SU-DHL-6 (cell line): ENCODE measurements around the gene PTCSC3.

ENCODE experiments used
- H2AFZ ChIP-seq: fragments of 200-600 bp; sonication (generic); 2 replicates; pipeline ENCODE4 v1.6.1; 2014; ENCODE audit warnings: low read depth, mild to moderate bottlenecking, moderate library complexity, mixed read lengths, antibody characterized with exemption, low read length; ENCODE audit not compliant: severe bottlenecking
- H3F3A ChIP-seq: fragments of 200-600 bp; shearing (Covaris generic); 2 replicates; pipeline ENCODE4 v1.6.0; 2016; ENCODE audit warnings: antibody characterized with exemption, mild to moderate bottlenecking; ENCODE audit not compliant: insufficient read depth
- H3K27ac ChIP-seq: fragments of 200-600 bp; sonication (generic); 2 replicates; pipeline ENCODE4 v1.5.1; 2016; ENCODE audit warnings: low read depth, mild to moderate bottlenecking, low read length, moderate library complexity, mixed read lengths
- H3K27me3 ChIP-seq: fragments of 200-600 bp; sonication (generic), shearing (Covaris generic); 2 replicates; pipeline ENCODE4 v1.6.0; 2014; ENCODE audit warnings: mild to moderate bottlenecking, low read length
- H3K36me3 ChIP-seq: fragments of 200-600 bp; sonication (generic); 2 replicates; pipeline ENCODE4 v1.6.1; 2014; ENCODE audit warnings: mild to moderate bottlenecking, low read length, mixed read lengths
- H3K4me2 ChIP-seq: fragments of 300-600, 200-600 bp; shearing (Covaris generic), sonication (generic); 2 replicates; pipeline ENCODE4 v1.6.0; 2014; ENCODE audit warnings: low read length, low read depth, mild to moderate bottlenecking; ENCODE audit not compliant: poor library complexity, severe bottlenecking
- H3K4me3 ChIP-seq: fragments of 200-600 bp; sonication (generic); 2 replicates; pipeline ENCODE4 v1.5.1; 2014; ENCODE audit warnings: antibody characterized with exemption, low read length, mild to moderate bottlenecking, mixed read lengths; ENCODE audit not compliant: insufficient read depth, poor library complexity, severe bottlenecking
- H3K79me2 ChIP-seq: fragments of 200-600 bp; sonication (generic); 2 replicates; pipeline ENCODE4 v1.6.1; 2014; ENCODE audit warnings: mild to moderate bottlenecking, low read length, moderate library complexity; ENCODE audit not compliant: insufficient read depth
- H3K9ac ChIP-seq: fragments of 200-600 bp; sonication (generic); 2 replicates; pipeline ENCODE4 v1.7.0; 2014; ENCODE audit warnings: mild to moderate bottlenecking, low read length
- H3K9me2 ChIP-seq: fragments of 200-600 bp; sonication (generic); replicated peaks from 2 replicates; pipeline ENCODE4 v1.6.1; 2014; ENCODE audit warnings: low read length; ENCODE audit not compliant: insufficient read depth
- H3K9me3 ChIP-seq: fragments of 200-600 bp; sonication (generic); 2 replicates; pipeline ENCODE4 v1.6.1; 2014; ENCODE audit warnings: low read length, mixed read lengths; ENCODE audit not compliant: insufficient read depth
- H4K20me1 ChIP-seq: fragments of 200-600 bp; sonication (generic); 2 replicates; pipeline ENCODE4 v1.6.1; 2014; ENCODE audit warnings: low read depth, mild to moderate bottlenecking, antibody characterized with exemption, low read length, moderate library complexity, mixed read lengths
- CTCF ChIP-seq: fragments of 200-600 bp; sonication (generic); IDR thresholded peaks from one replicate; pipeline ENCODE4 v1.5.1; 2017; ENCODE audit warnings: antibody characterized with exemption, mild to moderate bottlenecking, low read length, moderate library complexity; ENCODE audit not compliant: insufficient read depth, poor library complexity, severe bottlenecking
- EZH2phosphoT487 ChIP-seq: fragments of 200-600 bp; sonication (generic), shearing (Covaris generic); conservative IDR thresholded peaks from 2 replicates; pipeline ENCODE4 v1.6.1; 2018; ENCODE audit warnings: mild to moderate bottlenecking, antibody characterized with exemption, low read length, moderate library complexity, mixed read lengths

The PTCSC3 gene

GRCh38 chr14:36214476-36215216 lies 38.1 kb upstream of the PTCSC3 start:
- Histone ChIP-seq H3K4me2 (no peak overlapping the region), H2AFZ (no peak overlapping the region), H3K9ac (no peak overlapping the region), H3K27ac (no peak overlapping the region), H3K27me3 (no peaks in the 10 kb centered on the region), H3K9me3 (no peaks in the 10 kb centered on the region), H3F3A (no peaks in the 10 kb centered on the region), H3K36me3 (no peaks in the 10 kb centered on the region), H3K4me3 (no peak overlapping the region), H3K9me2 (no peaks in the 10 kb centered on the region), H4K20me1 (no peaks in the 10 kb centered on the region), H3K79me2 (no peaks in the 10 kb centered on the region)
- TF ChIP-seq CTCF, result no peak
- TF ChIP-seq EZH2phosphoT487, result no peak

- no peaks in the 10 kb centered on the region for H3F3A ChIP-seq
- H3K4me2 ChIP-seq, result no peak overlapping the region
- no peaks in the 10 kb centered on the region for H3K9me2 ChIP-seq
- no peak overlapping the region for H2AFZ ChIP-seq
- TF ChIP-seq CTCF, result no peak
- TF ChIP-seq EZH2phosphoT487, result no peak
- no peak overlapping the region for H3K4me3 ChIP-seq
- no peaks in the 10 kb centered on the region for H3K27me3 ChIP-seq
- H3K9ac ChIP-seq, result no peak overlapping the region
- no peaks in the 10 kb centered on the region for H3K79me2 ChIP-seq
- H3K27ac ChIP-seq, result no peak overlapping the region
- no peaks in the 10 kb centered on the region for H3K9me3 ChIP-seq
- no peaks in the 10 kb centered on the region for H4K20me1 ChIP-seq
- H3K36me3 ChIP-seq, result no peaks in the 10 kb centered on the region
These were observed 36.5 kb upstream of the PTCSC3 start for GRCh38 chr14:36212987-36213386.

GRCh38 chr14:36212577-36212976 lies 36.1 kb upstream of the PTCSC3 start:
- no peak overlapping the region for H3K9ac ChIP-seq
- H3K27ac ChIP-seq, result no peak overlapping the region
- no peaks in the 10 kb centered on the region for H3K27me3 ChIP-seq
- no peak overlapping the region for H3K4me2 ChIP-seq
- no peaks in the 10 kb centered on the region for H3K9me2 ChIP-seq
- no peak overlapping the region for H3K4me3 ChIP-seq
- no peaks in the 10 kb centered on the region for H3K79me2 ChIP-seq
- no peaks in the 10 kb centered on the region for H3K36me3 ChIP-seq
- no peaks in the 10 kb centered on the region for H4K20me1 ChIP-seq
- TF ChIP-seq CTCF, result no peak
- H3K9me3 ChIP-seq, result no peaks in the 10 kb centered on the region
- no peak overlapping the region for H2AFZ ChIP-seq
- H3F3A ChIP-seq, result no peaks in the 10 kb centered on the region
